Lung microvascular endothelial cell (primary cell): ENCODE results near the gene RXFP4. TPM values are rescaled to one million over a fixed set of nuclear protein-coding genes. Genes with fewer than 3 reads are reported as not detected.
A peak's percentile ranks its signal among the peaks of the same experiment; 100 is the strongest.
"Not testable (repeated sequence)": the region's sequence is repeated elsewhere in the genome, so short reads cannot be mapped to it uniquely, and the experiment has no call there.

Experiments used
- DNase-seq, 2 donors: peaks; one replicate each; pipeline versions ENCODE4 v3.0.0 to v3.0.0-alpha.2; 2010; ENCODE audit warnings: low read depth in 2 of 2
- total RNA-seq: library from RNA; depleted of rRNA; stranded (reverse); fragments of >200 nt; gene quantifications from 2 replicates; pipeline ENCODE4 v1.2.1, GENCODE V29; 2014

The RXFP4 gene
- total RNA-seq, 1 donor from 2014 or later: not detected

- DNase-seq: not testable (repeated sequence)
Measured at GRCh38 chr1:155930725-155931124, 10.7 kb upstream of the RXFP4 start.

DNA sequence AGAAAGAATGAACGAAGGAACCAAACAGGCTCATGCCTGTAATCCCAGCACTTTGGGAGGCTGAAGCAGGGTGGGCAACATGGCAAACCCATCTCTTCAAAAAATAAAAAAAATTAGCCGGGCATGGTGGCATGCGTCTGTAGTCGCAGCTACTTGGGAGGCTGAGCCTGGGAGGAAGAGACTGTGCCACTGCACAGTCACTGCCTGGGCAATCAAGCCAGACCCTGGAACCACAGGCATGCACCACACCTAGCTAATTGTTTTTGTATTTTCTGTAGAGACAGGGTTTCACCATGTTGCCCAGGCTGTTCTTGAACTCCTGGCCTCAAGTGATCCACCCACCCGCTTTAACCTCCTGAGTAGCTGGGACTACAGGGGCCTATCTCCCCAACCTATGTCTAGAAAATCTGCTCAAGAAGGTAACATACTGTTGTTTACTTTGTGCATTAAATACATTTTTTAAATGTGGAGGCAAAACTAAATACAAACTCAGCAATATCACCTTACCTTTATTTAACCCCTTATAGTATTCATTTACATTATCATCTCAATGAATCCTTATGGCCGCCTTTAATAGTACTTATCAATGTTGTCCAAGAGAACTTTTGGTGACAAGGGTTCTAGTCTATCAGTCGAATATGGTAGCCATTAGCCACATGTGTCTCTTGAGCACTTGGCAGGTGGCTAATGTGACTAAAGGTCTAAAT lies 10.0 kb upstream of the RXFP4 start:
- DNase-seq: no peak

DNA sequence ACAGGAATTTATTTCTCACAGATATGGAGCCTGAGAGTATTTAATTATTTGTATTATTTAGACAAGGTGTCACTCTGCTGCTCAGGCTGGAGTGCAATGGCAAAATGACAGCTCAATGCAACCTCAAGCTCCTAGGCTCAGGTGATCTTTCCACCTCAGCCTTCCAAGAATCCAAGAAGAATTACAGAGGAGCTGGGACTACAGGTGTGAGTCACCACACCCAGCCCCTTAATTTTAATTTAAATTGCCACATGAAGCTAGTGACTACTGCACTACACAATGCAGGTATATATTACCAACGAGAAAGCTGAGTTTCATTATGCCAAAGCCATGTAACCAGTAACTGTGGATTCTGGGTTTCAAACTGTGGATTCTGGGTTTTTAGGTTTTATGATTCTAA lies 9.4 kb upstream of the RXFP4 start:
- DNase-seq: no peak

- DNase-seq: peak in 1 of 2 donors; percentile 58
Measured at GRCh38 chr1:155932487-155932886, 9.0 kb upstream of the RXFP4 start.

GRCh38 chr1:155933591-155934096 lies 7.8 kb upstream of the RXFP4 start:
- DNase-seq: peak; percentile 24 to 30

- DNase-seq: peak; percentile 99 to 100
Measured at GRCh38 chr1:155934097-155934935, 7.1 kb upstream of the RXFP4 start, which contains the start of gene KHDC4. Gene KHDC4 (minus strand): TSS chr1:155934413. CDS start chr1:155934373, 40 bp downstream.

DNA sequence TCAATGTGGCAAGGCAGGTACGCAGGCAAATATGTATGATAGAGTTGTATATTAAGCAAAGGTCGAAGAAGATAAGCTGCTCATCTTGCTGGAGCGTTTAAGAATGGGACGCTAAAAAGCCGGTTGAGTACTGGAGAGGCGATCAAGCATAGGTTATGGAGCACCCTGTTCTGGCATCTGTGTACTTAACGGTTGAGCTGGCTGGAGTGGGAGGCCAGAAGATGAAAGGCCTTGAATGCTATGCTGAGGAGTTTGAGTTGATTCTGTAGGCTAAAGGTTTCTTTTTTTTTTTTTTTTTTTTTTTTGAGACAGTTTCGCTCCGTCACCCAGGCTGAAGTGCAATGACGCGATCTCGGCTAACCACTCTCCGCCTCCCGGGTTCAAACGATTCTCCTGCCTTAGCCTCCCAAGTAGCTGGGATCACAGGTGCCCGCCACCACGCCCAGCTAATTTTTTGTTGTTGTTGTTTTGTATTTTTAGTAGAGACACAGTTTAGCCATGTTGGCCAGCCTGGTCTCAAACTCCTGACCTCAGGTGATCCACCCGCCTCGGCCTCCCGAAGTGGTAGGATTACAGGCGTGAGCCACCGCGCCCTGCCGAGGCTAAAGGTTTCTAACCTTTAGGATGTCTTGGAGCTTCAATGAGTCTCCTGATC lies 6.4 kb upstream of the RXFP4 start:
- DNase-seq: peak in 1 of 2 donors; percentile 16

- peak; percentile 78 to 81 for DNase-seq
Measured at GRCh38 chr1:155938220-155938627, 3.2 kb upstream of the RXFP4 start.

DNA sequence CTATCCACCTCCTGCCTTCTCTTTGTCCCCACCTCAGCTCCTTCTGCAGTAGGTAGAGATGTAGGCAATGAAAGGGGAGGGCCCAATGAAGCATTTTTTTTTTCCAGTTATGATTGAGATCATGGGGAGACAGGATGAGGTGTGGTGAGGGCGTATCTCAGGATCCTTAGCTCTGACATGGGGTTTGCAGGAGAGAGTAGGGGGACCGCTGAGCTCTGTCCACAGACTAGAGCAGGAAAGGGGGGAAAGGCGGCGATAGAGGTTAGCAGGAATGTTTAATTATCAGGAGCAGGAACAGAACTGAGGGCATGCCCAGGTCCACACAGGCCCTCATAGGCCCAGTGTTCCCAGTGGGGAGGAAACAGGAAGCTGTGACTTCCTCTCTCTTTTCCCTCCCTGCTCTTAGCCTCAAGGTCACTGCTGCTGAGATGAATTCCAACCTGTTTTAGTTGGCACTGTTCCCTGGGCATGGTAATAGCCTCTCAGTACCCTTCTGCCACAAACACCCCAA lies 901 bp upstream of the RXFP4 start:
- peak; percentile 61 to 82 for DNase-seq

GRCh38 chr1:155941845-155942531 lies 550 bp downstream of the RXFP4 start:
- peak in 1 of 2 donors; percentile 23 for DNase-seq

DNA sequence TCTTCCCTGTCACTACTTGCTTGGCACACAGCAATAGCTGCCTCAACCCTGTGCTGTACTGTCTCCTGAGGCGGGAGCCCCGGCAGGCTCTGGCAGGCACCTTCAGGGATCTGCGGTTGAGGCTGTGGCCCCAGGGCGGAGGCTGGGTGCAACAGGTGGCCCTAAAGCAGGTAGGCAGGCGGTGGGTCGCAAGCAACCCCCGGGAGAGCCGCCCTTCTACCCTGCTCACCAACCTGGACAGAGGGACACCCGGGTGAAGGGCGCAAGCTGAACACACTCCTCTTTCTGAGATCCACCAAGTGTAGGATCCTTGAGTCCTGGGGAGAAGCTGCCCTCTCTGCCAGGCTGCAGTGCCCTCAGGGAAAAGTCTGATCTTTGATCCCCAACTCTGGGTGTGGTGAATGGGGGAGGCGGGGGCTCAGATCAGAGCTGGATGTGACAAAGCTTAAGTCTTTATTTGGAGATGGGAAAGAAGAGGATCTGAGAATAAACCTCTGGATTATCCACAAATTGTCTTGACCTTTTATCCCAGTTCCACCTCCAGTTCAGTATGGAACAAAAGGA lies 1.2 kb downstream of the RXFP4 start:
- no peak for DNase-seq

DNA sequence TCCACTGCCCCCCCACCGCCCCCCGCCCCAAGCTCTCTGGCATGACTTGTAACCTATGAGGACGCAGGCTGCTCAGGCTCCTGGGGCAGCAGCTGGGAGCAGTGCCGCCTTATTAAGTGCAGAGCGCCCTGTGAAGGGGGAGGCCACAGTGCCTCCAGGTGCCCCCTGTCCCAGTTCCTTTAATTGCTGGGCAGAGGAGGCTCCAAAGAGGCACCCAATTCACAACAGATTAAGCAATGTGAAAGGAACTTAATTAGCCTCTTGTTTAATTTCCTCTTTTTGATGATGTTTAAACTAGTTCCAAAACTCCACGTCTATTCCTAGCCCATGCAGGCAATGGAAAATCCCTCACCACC lies 3.0 kb downstream of the RXFP4 start:
- DNase-seq: no peak

DNA sequence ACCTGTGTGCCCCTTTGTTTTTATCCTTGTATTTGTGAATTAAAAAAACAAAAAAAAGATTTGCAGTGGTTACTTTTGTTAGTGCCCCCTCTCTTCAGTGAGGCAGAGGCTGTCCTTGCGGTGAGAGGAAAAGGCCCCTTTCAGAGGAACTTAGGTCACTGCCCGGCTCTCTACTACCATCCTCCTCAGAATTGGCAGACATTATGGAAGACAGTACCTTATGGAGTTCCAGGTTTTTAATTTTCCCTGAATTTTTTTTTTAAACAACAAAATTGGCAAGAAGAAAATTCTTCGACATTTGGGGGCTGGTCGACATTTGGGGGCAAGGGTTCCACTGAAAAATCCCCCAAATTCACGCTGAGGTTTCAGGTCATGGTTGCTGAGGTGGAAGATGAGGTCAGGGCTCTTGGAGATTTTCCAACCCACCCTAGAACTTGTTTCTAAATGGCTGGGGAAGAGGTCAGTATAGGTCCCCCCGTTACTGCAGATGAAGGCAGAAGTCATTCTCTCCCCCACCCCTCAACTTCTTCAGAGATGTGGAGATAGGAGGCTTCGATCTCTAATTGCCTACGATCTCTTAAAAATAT lies 5.3 kb downstream of the RXFP4 start:
- DNase-seq: no peak

- no peak for DNase-seq
Measured at GRCh38 chr1:155947292-155947691, 5.9 kb downstream of the RXFP4 start.

DNA sequence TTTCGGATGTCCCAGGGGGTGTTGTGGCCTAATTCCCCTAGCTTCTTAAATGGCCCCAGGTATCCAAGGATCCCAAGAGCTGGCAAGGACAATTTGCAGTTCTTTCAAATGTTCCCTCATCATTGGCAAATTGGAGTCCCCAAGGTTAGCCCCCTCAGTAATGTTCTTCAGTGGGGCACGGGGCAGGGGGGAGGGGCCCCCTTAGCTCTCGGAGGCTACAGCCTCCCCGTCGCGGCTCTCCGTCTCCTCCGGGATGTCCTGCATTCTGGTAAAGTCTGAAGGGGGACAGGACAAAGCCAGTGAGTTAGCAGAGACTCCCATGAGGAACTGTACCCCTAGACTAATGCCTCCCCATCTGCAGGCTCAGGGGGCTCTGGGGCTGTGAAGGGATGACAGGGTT lies 6.3 kb downstream of the RXFP4 start:
- no peak for DNase-seq

GRCh38 chr1:155950829-155951228 lies 9.4 kb downstream of the RXFP4 start:
- DNase-seq: no peak

DNA sequence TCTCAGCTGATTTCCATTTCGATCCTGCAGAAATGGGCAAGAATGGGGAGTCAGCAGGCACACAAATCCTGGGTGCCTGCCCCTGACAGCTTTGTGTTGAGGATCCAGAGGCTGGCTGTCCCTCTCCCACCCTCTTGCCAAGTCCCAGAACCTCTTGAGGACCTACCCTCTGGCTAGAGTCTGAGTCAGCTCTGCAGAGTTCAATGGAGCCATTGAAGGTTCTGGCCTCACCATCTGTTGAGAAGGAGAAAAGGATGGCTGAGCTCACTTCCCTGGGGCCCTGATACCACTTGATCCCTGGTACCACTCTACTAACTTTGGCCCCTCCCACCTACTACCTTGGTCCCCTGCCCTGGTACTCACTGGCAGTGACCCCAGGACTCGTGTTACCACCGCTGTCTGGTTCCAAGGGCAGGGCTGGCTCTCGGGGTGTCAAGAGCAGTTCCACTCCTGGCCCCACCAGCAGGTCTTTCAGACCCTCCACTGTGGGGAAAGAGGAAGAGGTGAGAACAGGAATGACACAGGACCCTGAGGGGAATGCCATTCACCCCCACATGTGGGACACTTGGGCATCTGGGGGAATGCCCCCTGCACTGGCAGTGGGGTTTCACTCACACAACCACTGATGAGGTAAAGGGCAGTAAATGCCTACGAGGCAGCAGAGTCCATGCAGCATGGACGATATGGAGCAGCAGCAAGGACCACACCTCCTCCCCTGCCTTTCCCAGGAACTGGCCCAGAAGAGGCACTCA lies 10.5 kb downstream of the RXFP4 start:
- DNase-seq: no peak

DNA sequence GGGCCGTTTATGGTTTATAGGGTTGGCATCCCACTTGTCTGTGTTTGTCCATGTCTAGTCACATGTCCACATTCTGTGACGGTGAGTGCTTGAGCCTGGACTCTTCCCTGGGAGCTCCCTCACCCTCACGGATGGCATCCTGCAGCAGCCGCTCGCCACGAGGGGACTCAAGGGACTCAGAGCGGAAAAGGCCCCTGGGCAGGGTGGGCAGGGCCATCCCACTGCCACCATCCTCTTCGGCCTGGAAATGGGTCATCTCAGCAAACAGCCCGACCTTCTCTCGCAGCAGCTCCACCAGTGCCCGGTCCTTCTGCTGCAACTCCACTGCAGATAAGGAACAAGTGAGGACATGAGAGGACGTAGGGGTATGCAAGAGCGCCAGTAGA lies 11.1 kb downstream of the RXFP4 start:
- DNase-seq: no peak

DNA sequence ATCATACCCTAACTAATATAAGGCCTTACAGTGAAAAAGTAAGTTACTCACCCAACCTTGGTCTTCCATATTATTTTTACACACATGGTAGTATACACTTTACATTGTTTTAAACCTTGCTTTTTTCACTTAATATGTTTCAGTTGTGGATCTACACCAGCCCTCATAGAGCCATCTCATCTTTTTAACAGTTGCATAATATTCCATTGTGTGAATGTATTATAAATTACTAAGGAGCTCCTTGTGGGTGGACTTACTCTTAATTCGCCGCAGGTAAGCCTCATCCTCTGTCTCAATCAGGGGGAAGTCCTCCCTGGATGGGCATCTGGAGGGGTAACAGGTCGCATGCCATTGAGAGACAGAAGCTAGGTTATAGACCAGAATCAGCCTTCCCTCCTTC lies 13.2 kb downstream of the RXFP4 start:
- no peak for DNase-seq

- DNase-seq: no peak
Measured at GRCh38 chr1:155957411-155957915, 16.0 kb downstream of the RXFP4 start.
